ENCODE data around the gene ODF2. TPM values are rescaled to one million over a fixed set of nuclear protein-coding genes. Genes with fewer than 3 reads are reported as not detected.

Gene ODF2
- polyA plus RNA-seq, 1 donor (not counting 4 experiments of a cell fraction or from before 2014, with no cell fraction given), result 14.0 TPM

DNA sequence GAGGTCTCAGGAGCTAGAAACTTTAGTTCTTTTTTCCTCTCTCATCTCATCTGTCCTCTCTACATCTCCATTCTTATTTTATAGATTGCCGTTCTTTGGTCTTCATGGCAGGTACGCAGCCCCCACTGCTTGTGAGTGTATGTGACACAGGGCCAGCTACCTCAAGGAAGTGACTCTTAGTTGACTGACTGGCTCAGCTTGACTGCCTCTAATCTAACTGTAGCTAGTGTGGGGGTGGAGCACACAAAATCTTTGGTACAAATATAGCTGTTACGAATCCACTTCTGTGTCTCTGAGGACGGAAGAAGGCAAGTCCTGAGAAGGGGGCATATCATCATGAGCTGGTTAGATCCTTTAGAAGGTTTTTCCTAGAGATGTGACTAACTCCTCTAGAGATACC, 76.8 kb downstream of the ODF2 start:
- DNase-seq (ENCODE audit: low read depth, low spot score) (no peak), FAIRE-seq (no peak)
- Histone ChIP-seq H3K27ac (ENCODE audit: control insufficient read depth, insufficient read depth, low read length) (no peak overlapping the region), H3K79me2 (ENCODE audit: control insufficient read depth, insufficient read depth, low read length) (no peaks in the 10 kb centered on the region), H3K4me3 (ENCODE audit: control insufficient read depth in 2 of 3, extremely low read depth in 1 of 3, insufficient read depth in 2 of 3, low read depth in 1 of 3, low read length in 3 of 3) (no peak overlapping the region), H3K27me3 (ENCODE audit: control insufficient read depth, extremely low read depth, insufficient read depth, low read length) (no peaks in the 10 kb centered on the region), H3K9me1 (ENCODE audit: control insufficient read depth, extremely low read depth, insufficient read depth, low read length) (no peaks in the 10 kb centered on the region), H2AFZ (ENCODE audit: control insufficient read depth, low read length) (no peak overlapping the region), H3K9me3 (ENCODE audit: control insufficient read depth, low read depth, low read length) (no peaks in the 10 kb centered on the region), H3K36me3 (ENCODE audit: control insufficient read depth in 2 of 2, extremely low read depth in 1 of 2, insufficient read depth in 2 of 2, low read length in 2 of 2) (peaks cover 15 to 33% of the 10 kb centered on the region in 2 experiments), H3K4me1 (ENCODE audit: control insufficient read depth, extremely low read depth, insufficient read depth, low read length) (no peaks in the 10 kb centered on the region), H3K4me2 (ENCODE audit: control insufficient read depth, extremely low read depth, insufficient read depth, low read depth, low read length) (no peak overlapping the region), H3K9ac (ENCODE audit: control insufficient read depth, extremely low read depth, insufficient read depth, low read length) (no peak overlapping the region), H4K20me1 (ENCODE audit: control insufficient read depth, extremely low read depth, insufficient read depth, low read length) (no peaks in the 10 kb centered on the region)
- dilution Hi-C loops (cut with MboI; ENCODE audit: extremely low pct_ligation_motif_present, low sequenced_read_pairs), result no loop called here
- TF ChIP-seq, protein P1, sequence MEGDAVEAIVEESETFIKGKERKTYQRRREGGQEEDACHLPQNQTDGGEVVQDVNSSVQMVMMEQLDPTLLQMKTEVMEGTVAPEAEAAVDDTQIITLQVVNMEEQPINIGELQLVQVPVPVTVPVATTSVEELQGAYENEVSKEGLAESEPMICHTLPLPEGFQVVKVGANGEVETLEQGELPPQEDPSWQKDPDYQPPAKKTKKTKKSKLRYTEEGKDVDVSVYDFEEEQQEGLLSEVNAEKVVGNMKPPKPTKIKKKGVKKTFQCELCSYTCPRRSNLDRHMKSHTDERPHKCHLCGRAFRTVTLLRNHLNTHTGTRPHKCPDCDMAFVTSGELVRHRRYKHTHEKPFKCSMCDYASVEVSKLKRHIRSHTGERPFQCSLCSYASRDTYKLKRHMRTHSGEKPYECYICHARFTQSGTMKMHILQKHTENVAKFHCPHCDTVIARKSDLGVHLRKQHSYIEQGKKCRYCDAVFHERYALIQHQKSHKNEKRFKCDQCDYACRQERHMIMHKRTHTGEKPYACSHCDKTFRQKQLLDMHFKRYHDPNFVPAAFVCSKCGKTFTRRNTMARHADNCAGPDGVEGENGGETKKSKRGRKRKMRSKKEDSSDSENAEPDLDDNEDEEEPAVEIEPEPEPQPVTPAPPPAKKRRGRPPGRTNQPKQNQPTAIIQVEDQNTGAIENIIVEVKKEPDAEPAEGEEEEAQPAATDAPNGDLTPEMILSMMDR (optimal IDR thresholded peaks at IDR 0.05 in 1 of 3, IDR thresholded peaks at IDR 0.05 in 1 of 3, conservative IDR thresholded peaks at IDR 0.05 in 1 of 3; ENCODE audit: extremely low read depth in 1 of 3, insufficient read depth in 2 of 3, low read length in 3 of 3), result no peak
- TF ChIP-seq EZH2 (IDR thresholded peaks at IDR 0.05; ENCODE audit: low read length), result no peak

DNA sequence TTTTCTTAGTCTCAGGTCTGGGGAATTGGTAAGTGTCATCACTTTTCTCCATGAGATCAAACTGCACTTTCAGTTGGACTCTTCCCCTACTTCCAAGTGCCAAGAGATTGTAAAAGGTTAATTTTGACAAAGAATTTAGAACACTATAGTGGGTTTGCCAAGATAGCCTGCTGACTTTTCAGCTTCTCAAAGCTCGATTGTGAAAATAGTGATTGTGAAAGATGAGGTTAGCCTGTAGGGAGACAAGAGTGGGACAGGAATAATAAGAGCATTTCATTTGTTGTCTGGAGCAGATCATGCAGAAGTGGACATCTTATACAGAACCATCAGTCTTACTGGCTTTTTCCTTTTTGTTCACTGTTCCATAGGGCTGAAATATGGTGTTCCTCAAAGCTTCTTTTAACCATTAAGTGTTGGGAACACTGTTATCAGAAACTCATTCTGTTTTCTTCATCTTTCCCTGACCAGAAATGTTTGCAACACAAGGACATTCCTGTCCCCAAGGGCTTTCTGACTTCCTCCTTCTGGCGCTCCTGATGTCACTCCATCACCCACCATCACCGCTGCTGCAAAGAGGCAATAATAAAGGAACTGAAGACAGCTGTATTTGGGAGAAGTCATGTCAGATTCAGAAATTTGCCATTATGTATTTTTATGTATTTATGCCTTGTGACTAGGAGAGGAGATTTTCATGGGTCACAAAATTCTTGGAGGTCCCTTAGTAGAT, 85.0 kb downstream of the ODF2 start:
- Histone ChIP-seq H3K4me1 (ENCODE audit: control insufficient read depth, extremely low read depth, insufficient read depth, low read length) (no peaks in the 10 kb centered on the region), H2AFZ (ENCODE audit: control insufficient read depth, low read length) (no peak overlapping the region), H3K9ac (ENCODE audit: control insufficient read depth, extremely low read depth, insufficient read depth, low read length) (no peak overlapping the region), H3K9me3 (ENCODE audit: control insufficient read depth, low read depth, low read length) (no peaks in the 10 kb centered on the region), H3K9me1 (ENCODE audit: control insufficient read depth, extremely low read depth, insufficient read depth, low read length) (no peaks in the 10 kb centered on the region), H3K36me3 (ENCODE audit: control insufficient read depth in 2 of 2, extremely low read depth in 1 of 2, insufficient read depth in 2 of 2, low read length in 2 of 2) (peaks cover 19% of the 10 kb centered on the region in 2 experiments), H3K4me2 (ENCODE audit: control insufficient read depth, extremely low read depth, insufficient read depth, low read depth, low read length) (no peak overlapping the region), H3K27me3 (ENCODE audit: control insufficient read depth, extremely low read depth, insufficient read depth, low read length) (no peaks in the 10 kb centered on the region), H4K20me1 (ENCODE audit: control insufficient read depth, extremely low read depth, insufficient read depth, low read length) (no peaks in the 10 kb centered on the region), H3K4me3 (ENCODE audit: control insufficient read depth in 2 of 3, extremely low read depth in 1 of 3, insufficient read depth in 2 of 3, low read depth in 1 of 3, low read length in 3 of 3) (no peak overlapping the region), H3K79me2 (ENCODE audit: control insufficient read depth, insufficient read depth, low read length) (no peaks in the 10 kb centered on the region), H3K27ac (ENCODE audit: control insufficient read depth, insufficient read depth, low read length) (no peak overlapping the region)
- TF ChIP-seq, protein P1 (optimal IDR thresholded peaks at IDR 0.05 in 1 of 3, IDR thresholded peaks at IDR 0.05 in 1 of 3, conservative IDR thresholded peaks at IDR 0.05 in 1 of 3; ENCODE audit: extremely low read depth in 1 of 3, insufficient read depth in 2 of 3, low read length in 3 of 3), result no peak
- no peak for TF ChIP-seq EZH2 (IDR thresholded peaks at IDR 0.05; ENCODE audit: low read length)
- dilution Hi-C loops (cut with MboI; ENCODE audit: extremely low pct_ligation_motif_present, low sequenced_read_pairs), result no loop called here
- FAIRE-seq (no peak), DNase-seq (ENCODE audit: low read depth, low spot score) (no peak)

Measured in keratinocyte (primary cell).